Panc1 (cell line): ENCODE data around the gene NXPH3. TPM values are rescaled to one million over a fixed set of nuclear protein-coding genes. Genes with fewer than 3 reads are reported as not detected.

Experiments
- ATAC-seq: fragments of 200-7000 bp; cut with Tn5 transposase; 2 replicates; pipeline ENCODE4 v1.9.1; 2020; ENCODE audit warnings: mild to moderate bottlenecking, moderate library complexity
- BruUV-seq: library from RNA; stranded (reverse); fragments of 400-500 nt; replicated peaks from 2 replicates; lab custom pipeline; 2021; lab: Mats Ljungman, UMichigan
- CTCF ChIA-PET: fragments of 300-600 bp; sonication (Branson Sonifier 250); formaldehyde crosslinking; loops from one replicate; lab custom pipeline; 2022; ENCODE audit warnings: antibody characterized with exemption; lab: Charles Lee
- POLR2A ChIA-PET: fragments of 300-600 bp; sonication (Branson Sonifier 250); formaldehyde crosslinking; loops from one replicate; lab custom pipeline; 2022; ENCODE audit warnings: antibody characterized with exemption; lab: Charles Lee
- DNase-seq: peaks from one replicate; pipeline ENCODE4 v3.0.0-alpha.2; 2010; ENCODE audit warnings: low read depth, low spot score
- H3K27ac ChIP-seq: 2 replicates; pipeline ENCODE4 v1.5.1; 2011; ENCODE audit warnings: mild to moderate bottlenecking, low read length, inconsistent platforms
- H3K27me3 ChIP-seq: fragments of 200-500 bp; sonication (Bioruptor generic); 2 replicates; pipeline ENCODE4 v1.6.0; 2014; ENCODE audit warnings: low read length, inconsistent platforms; ENCODE audit not compliant: control insufficient read depth, insufficient read depth
- H3K36me3 ChIP-seq: fragments of 200-500 bp; sonication (Bioruptor generic); 2 replicates; pipeline ENCODE4 v1.5.1; 2014; ENCODE audit warnings: inconsistent platforms, mild to moderate bottlenecking, low read length, moderate library complexity; ENCODE audit not compliant: control insufficient read depth, insufficient read depth
- H3K4me1 ChIP-seq: 2 replicates; pipeline ENCODE4 v1.5.1; 2011; ENCODE audit warnings: inconsistent platforms, mild to moderate bottlenecking, low read length, moderate library complexity; ENCODE audit not compliant: control insufficient read depth, insufficient read depth
- H3K4me3 ChIP-seq, 2 experiments: 2 replicates each; pipeline ENCODE4 v1.5.1; 2011 to 2012; ENCODE audit warnings: low read depth in 2 of 2, low read length in 2 of 2, mild to moderate bottlenecking in 2 of 2, inconsistent platforms in 1 of 2, moderate library complexity in 1 of 2
- H3K9me3 ChIP-seq: fragments of 200-500 bp; sonication (Bioruptor generic); 2 replicates; pipeline ENCODE4 v1.5.1; 2014; ENCODE audit warnings: low read depth, mild to moderate bottlenecking, inconsistent platforms, low read length, moderate library complexity; ENCODE audit not compliant: control insufficient read depth, insufficient read depth
- CTCF ChIP-seq: fragments of 450-650 bp; IDR thresholded peaks from 2 replicates; pipeline ENCODE4 v1.5.1; 2017; ENCODE audit warnings: mild to moderate bottlenecking
- POLR2AphosphoS5 ChIP-seq: IDR thresholded peaks from 2 replicates; pipeline ENCODE4 v1.6.1; 2012; ENCODE audit warnings: mild to moderate bottlenecking, low read depth, low read length, moderate library complexity
- REST ChIP-seq, 2 experiments: IDR thresholded peaks; 2 replicates each; pipeline ENCODE4 v1.6.1; 2011 to 2012; ENCODE audit warnings: low read depth in 2 of 2, control low read depth in 1 of 2, low read length in 1 of 2, mild to moderate bottlenecking in 1 of 2, moderate library complexity in 1 of 2; ENCODE audit not compliant: insufficient read depth in 1 of 2
- SIN3A ChIP-seq: IDR thresholded peaks from 2 replicates; pipeline ENCODE4 v1.6.1; 2012; ENCODE audit warnings: low read depth, mild to moderate bottlenecking, low read length, moderate library complexity, borderline replicate concordance; ENCODE audit not compliant: insufficient read depth
- TCF7L2 ChIP-seq: IDR thresholded peaks from 2 replicates; pipeline ENCODE4 v1.6.1; 2011; ENCODE audit warnings: mild to moderate bottlenecking, low read depth, low read length, inconsistent platforms
- in situ Hi-C: cut with HindIII; loops from 2 replicates; pipeline ENCODE4 v1.10.0; 2016; ENCODE audit warnings: low sequenced_read_pairs, low pct_unique_long_range_greater_than_20kb
- intact Hi-C: fragments of 100-400 bp; cut with micrococcal nuclease; formaldehyde crosslinking; loops from one replicate; pipeline ENCODE4 v1.10.0; 2022; ENCODE audit not compliant: unreplicated experiment
- total RNA-seq: library from RNA; stranded (reverse); gene quantifications from one replicate; pipeline ENCODE4 v1.2.1, GENCODE V29; 2021; ENCODE audit not compliant: unreplicated experiment

NXPH3 gene
- total RNA-seq, 1 experiment from 2014 or later, result 0.57 TPM

GRCh38 chr17:49572226-49572625, 3.4 kb upstream of the NXPH3 start:
- POLR2A ChIA-PET, result no interaction called here
- BruUV-seq, result no TSS peak
- H3K4me1 ChIP-seq, result peaks cover 10% of the 10 kb centered on the region
- TF ChIP-seq POLR2AphosphoS5 (no peak), SIN3A (no peak), REST (IDR thresholded peaks at IDR 0.05; ENCODE audit: insufficient read depth in 1 of 2, low read depth in 2 of 2, low read length in 1 of 2) (no peak), TCF7L2 (no peak), CTCF (no peak)
- intact Hi-C loops, result loop anchor here (5.0 to 10.0 kb wide), 2 partner anchors 283 to 425 kb away; partner anchors contain the start of gene DLX3
- CTCF ChIA-PET, result interaction anchor here (0.6 to 1.4 kb wide), 2 partner anchors 15 to 125 kb away, joined by 8 to 13 read pairs; no protein-coding TSS in a partner anchor
- in situ Hi-C loops, result no loop called here
- no peak for ATAC-seq
- no peak for DNase-seq
- H3K9me3 ChIP-seq, result no peaks in the 10 kb centered on the region
- H3K36me3 ChIP-seq, result no peaks in the 10 kb centered on the region
- no peaks in the 10 kb centered on the region; the same call in 1 of the 2 replicates for H3K27me3 ChIP-seq
- no peak overlapping the region for H3K27ac ChIP-seq
- H3K4me3 ChIP-seq, result no peak overlapping the region

- intact Hi-C loops, result loop anchor here (5.0 to 10.0 kb wide), 2 partner anchors 282 to 424 kb away; partner anchors contain the start of gene DLX3
- no TSS peak for BruUV-seq
- ChIA-PET CTCF (interaction anchor here (0.6 to 0.7 kb wide), 2 partner anchors 125 to 187 kb away, joined by 4 to 13 read pairs; no protein-coding TSS in a partner anchor), POLR2A (no interaction called here)
- Histone ChIP-seq H3K4me3 (no peak overlapping the region), H3K27me3 (no peaks in the 10 kb centered on the region), H3K4me1 (peaks cover 15% of the 10 kb centered on the region), H3K36me3 (no peaks in the 10 kb centered on the region), H3K27ac (no peak overlapping the region), H3K9me3 (no peaks in the 10 kb centered on the region)
- in situ Hi-C loops, result no loop called here
- no peak for TF ChIP-seq REST (IDR thresholded peaks at IDR 0.05; ENCODE audit: insufficient read depth in 1 of 2, low read depth in 2 of 2, low read length in 1 of 2)
- TF ChIP-seq SIN3A, result no peak
- TF ChIP-seq POLR2AphosphoS5, result no peak
- ATAC-seq (no peak), DNase-seq (no peak)
These were observed 2.8 kb upstream of the NXPH3 start for GRCh38 chr17:49572806-49573420.
